Measurements from ENCODE around the gene CCDC182.

Gene CCDC182

DNA sequence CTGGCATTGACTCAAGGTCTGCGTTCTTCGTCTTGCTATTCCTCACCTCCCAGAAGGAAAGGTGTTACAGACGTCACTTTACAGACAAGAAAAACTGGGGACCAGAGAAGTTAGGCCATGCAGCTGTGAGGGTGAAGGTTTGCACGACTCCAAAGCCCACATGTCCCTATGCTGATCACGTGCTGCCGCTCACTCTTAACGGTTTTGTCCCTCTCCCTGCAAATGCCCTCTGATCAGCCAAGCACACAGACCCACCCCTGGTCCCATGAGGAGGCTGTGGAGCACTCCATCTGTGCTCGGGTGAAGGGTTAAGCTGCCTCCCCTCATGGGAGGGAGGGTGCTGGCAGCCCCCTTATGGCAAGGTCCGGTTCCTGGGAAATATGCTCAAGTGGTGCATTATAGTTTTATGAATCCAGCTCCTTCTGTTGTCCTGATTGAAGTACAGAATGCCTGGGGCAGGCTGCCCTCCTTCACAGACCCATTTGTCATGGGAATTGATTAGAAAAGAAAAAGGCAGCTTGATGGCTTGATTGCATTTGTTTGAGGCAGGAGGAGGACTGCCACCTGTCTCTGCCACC, 18.8 kb downstream of the CCDC182 start:
- no peak for DNase-seq

DNA sequence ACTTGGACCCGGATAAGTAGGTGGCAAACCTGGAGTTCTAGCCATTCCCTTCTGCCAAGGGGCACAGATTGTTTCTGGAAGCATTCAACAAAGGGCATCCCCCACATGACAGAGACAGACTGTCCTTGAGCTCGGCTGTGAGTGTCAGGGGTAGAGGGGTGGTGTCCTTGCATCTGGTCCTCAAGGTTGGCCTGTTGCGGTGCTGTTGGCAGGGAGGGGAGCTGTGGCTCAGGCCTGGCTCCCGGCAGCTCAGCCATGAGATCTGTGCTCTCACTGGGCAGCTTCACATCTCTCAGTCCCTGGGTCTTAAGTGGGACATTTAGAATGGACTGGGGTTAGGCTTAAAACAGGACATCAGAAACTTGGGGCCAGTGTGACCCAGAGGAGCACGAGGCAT, 20.4 kb downstream of the CCDC182 start:
- DNase-seq: no peak

DNA sequence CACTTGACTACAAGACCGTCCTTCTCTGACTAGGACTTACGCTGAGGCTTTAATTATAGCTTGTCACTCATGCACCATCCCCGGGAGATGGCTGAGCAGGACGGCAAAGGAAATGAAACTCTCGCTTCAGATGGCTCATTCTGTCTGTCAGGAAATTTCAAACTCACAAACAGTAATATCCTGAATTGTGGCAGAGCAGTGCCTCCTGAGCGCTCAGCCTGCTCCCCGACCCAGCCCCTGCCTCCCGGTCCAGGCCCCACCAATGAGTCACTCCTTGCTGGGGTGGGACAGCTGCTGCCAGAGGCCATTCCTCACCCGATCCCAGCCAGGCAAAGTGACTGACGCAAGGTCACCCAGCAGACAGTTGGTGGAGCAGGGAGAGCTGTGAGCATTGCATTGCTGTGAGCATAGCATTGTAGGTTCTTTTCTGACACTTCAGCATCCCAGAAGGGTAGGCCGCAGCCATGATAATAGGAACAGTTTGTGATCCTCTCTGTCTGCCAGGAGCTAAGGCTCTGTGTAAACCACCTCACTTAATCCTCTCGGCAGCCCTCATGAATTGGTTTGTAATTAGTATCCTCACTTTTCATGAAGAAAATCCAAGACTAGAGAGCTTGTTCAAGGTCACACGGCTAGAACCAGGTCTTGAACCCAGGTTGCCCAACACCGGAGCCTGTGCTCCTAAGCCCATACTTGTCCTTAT, 20.9 kb downstream of the CCDC182 start:
- no peak for DNase-seq

DNA sequence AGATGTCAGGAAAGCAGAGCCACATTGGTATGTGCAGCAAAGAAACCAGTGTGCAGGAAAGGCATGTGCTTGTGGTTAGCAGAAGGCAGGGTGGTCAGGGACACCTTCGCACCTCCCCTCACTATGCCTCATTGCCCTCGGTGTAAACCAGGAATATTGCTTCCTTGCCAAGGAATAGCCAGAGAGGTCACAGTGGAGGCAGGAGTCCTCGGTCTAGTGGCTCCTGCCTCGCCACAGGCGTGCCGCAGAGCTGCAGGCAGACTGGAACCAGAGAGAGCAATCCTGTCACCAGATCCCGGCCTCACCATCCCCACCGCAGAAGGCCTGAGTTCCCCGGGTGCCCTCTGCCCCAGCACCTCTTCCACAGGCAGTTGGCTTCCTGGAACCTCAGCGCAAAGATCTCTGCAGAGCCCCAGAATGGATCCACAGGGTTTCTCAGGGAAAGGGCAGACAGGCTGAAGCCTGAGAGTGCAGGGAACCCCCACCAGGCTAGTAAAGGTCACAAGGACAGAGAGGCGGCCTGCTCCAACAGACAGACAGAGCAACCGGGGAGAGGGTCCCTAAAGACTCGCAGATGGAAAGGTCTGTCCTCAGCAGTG, 21.6 kb downstream of the CCDC182 start:
- DNase-seq: no peak

- no peak for DNase-seq
Measured at GRCh38 chr17:57722704-57723043, 22.4 kb downstream of the CCDC182 start.

GRCh38 chr17:57721967-57722703, 23.0 kb downstream of the CCDC182 start:
- DNase-seq: no peak

- no peak for DNase-seq
Measured at GRCh38 chr17:57720386-57721035, 24.6 kb downstream of the CCDC182 start.

DNA sequence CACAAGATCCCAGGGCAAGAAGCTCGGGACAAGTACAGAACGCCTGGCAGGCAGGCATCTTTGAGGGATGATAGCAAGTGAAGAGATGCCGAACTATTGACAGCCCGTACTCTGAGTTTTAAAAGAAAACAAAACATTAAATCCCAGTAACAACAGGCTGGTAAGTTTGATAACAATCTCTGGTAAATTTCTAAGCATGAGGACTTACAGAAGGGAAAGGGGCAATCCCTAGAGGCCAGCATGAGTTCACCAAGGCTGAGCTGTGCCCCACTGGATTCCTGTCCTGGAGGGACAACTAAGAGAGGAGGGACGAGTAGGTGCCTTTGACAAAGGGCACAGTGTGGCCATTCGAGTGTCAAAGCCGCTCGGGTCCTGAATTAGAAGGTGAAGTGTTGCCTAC, 26.2 kb downstream of the CCDC182 start:
- no peak for DNase-seq

GRCh38 chr17:57715981-57716380, 29.1 kb downstream of the CCDC182 start:
- no peak for DNase-seq

GRCh38 chr17:57714665-57715180, 30.4 kb downstream of the CCDC182 start:
- DNase-seq: no peak

DNA sequence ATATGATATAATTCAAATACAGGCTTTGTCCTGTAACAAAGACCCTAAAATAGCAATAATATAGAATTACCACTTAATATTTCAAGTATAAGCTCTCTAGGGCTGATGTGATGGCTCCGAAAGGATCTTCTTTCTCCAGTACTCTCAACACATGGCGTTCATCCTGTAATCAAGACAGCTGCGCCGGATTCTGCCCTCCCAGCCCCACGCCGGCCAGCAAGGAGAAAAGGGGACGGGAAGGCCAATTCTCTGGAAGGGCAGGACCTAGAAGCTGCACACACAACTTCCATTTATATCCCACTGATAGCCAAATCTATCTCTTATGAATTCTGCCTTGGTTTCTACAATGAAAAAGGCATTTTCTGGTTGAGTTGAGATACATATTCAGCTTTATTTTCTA, 32.0 kb downstream of the CCDC182 start:
- no peak for DNase-seq

GRCh38 chr17:57708410-57708809, 36.7 kb downstream of the CCDC182 start:
- DNase-seq: no peak

GRCh38 chr17:57707892-57708291, 37.2 kb downstream of the CCDC182 start:
- no peak for DNase-seq

DNA sequence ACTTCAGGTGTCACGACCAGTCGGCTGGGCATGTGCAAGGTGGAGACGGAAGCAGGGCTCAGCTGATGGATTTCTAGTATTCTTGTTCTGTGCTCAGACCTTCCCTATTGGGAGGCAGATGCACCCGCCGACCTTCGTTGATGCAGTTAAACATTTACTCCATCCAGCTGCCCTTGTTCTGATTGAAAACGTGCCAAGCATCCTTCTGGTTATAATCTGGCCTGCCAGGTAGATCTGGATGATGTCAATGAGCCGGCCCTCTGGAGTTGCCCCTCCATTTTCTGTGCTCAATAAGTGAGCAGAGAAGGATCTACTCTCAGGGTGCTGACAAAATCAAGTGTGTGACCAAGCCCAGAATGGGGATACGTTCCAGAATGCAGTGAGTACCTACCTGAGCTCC, 38.3 kb downstream of the CCDC182 start:
- DNase-seq: no peak

DNA sequence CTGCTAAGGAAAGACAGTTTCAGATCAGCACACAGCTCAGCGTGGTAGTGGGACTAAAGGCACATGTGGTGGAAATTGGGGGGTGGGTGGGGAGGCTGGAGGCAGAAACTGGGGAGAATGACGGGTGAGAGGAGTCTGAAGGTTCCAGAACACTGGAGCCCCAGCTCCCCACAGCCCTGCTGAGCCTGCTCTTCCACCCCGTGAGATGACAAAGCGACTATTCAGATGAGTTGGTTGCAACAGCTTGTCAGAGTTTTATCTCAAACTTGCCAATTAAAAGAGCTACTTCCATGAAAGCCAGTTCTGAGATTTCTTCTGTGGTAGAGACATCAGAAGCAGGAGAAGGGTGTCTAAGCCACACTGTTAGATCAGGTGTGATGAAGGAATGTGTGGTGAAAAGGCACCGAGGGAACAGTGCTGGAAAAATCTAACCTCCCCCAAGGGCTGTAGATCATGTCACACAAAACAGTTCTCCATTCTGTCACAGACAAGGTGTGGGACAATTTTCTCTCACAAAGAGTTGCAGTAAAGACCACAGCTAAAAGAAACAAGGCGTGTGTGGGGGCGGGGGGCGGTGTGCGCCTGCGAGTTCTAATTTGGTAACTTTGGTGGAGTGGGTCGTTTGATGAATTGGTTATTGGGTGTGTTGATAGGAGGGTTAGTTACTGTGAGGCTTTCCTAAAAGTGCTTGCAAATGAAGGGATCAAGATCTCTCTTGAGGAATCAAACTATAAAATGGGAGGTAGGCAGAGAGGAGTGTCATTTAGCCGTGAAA, 39.0 kb downstream of the CCDC182 start:
- DNase-seq: no peak

GRCh38 chr17:57704448-57704847, 40.7 kb downstream of the CCDC182 start:
- DNase-seq: no peak

GRCh38 chr17:57703273-57703672, 41.8 kb downstream of the CCDC182 start:
- no peak for DNase-seq

DNA sequence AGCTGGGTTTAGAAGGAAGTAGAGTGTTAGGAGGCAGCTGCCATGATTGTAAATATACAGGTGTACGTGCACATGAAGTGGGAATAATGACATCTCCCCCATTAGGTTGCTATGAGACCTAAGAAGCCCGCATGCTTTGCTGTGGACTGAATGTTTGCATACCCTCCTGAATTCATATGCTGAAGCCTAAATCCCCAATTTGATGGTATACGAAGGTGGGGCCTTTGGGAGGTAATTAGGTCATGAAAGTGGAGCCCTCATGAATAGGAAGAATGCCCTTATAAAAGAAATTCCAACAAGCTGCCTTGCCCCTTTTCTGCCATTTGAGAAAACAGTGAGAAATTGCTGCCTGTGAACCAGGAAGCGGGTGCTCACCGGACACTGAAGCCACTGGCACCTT, 44.0 kb downstream of the CCDC182 start:
- no peak for DNase-seq

- DNase-seq: no peak
Measured at GRCh38 chr17:57699751-57700219, 45.3 kb downstream of the CCDC182 start.

- DNase-seq: no peak
Measured at GRCh38 chr17:57697891-57698711, 47.0 kb downstream of the CCDC182 start.

DNA sequence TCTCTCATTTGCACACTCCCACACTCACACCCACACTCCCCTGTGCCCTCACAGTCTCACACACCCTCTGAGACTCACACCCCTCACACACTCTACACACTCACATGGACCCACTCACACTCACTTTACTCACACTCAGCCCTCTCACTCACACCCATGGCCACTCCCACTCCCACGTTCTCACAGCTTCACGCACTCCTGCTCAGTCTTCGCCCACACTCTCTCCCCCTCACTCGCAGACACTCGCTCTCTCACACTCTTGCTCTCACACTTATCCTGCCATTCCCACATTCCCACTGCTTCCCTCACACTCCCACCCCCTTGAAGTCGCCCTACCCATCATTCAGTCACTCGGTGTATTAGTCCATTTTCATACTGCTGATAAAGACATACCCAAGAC, 47.9 kb downstream of the CCDC182 start:
- no peak for DNase-seq
